SH-SY5Y (cell line): ENCODE measurements around the gene GORASP1.

Source experiments
- GATA2 ChIP-seq: IDR thresholded peaks from 2 replicates; pipeline ENCODE4 v1.6.1; 2011; ENCODE audit warnings: mild to moderate bottlenecking, low read depth, low read length
- GATA3 ChIP-seq: IDR thresholded peaks from 2 replicates; pipeline ENCODE4 v1.6.1; 2011; ENCODE audit warnings: low read depth, mild to moderate bottlenecking, low read length, moderate library complexity

GORASP1 gene

DNA sequence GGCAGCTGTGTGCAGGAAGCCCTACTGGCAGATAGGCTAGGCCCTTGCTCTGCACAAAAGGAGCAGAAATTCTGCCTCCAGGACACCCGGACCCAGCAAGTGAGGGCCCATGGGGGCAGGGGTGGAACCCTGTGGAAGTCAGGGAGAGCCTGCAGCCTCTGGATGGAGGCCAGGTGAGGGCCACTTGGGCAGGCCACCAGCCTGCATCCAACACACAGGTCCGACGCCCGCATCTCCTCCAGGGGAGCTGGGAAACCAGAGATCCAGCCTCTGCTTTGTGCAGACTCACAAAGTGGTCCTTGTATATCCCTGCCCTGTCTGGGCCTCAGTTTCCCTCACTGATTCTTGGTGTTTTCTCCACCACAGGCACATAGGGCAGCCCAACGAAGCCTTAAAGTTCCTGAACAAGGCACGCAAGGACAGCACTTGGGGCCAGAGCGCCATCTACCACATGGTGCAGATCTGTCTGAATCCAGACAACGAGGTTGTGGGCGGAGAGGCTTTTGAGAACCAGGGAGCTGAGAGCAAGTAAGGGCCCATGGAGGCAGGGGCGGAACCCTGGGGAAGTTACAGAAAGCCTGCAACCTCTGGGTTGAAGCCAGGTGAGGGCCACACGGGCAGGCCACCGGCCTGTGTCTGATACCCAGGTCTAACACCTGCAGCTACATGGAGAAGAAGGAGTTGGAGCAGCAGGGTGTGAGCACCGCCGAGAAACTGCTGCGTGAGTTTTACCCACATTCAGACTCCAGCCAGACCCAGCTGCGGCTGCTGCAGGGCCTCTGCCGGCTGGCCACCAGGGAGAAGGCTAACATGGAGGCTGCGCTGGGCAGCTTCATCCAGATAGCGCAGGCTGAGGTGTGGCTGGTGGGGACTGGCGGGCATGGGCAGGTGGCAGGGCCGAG lies 29.4 kb upstream of the GORASP1 start:
- TF ChIP-seq GATA2 (no peak), GATA3 (no peak)

DNA sequence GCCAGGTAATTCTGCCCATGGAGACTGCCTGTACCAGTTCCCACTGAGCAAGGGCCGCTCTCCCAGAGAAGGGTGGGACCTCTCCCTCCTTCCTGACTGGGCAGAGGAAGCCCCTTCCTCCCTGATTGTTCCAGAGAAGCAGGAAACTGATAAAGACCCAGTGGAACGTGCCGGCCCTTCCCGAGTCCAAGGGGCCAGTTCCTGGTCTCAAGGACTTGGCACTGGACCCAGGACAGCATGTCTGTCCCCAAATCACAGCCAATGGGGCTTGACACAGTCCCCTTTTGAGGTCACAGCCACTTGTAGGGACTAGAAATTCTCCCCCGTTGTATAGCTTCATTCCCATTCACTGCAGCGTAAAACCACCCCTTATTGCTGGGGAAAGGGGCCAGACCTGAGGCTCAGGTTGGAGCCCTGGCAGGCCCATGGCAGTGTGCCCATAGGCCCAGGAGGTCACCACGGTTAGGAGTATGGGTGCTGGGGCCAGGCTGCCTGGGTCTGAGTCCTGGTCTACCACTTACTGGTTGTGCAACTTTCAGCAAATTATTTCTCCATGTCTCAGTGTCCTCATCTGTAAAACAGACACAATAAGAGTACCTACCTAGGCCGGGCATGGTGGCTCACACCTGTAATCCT lies 27.9 kb upstream of the GORASP1 start:
- TF ChIP-seq GATA3: no peak
- TF ChIP-seq GATA2: no peak

DNA sequence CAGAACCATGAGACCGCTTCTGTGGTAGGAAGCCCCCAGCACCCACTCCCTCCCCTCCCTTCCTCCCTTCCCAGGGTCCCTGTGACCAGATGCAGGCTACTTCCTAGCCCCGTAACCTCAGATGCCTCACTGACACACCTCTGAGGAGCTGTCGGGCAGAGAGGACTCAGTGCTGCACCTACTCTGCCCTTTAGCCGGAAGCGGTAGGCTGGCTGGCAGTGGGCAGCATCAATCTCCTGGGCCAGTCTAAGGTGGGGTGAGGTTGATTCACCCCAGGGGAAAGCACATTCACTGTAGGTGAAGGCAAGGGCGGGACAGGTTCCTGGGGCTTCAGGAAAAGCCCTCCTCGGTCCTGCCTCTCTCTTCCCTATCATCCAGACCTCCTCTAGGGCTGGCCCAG lies 26.9 kb upstream of the GORASP1 start:
- no peak for TF ChIP-seq GATA3
- TF ChIP-seq GATA2: no peak

DNA sequence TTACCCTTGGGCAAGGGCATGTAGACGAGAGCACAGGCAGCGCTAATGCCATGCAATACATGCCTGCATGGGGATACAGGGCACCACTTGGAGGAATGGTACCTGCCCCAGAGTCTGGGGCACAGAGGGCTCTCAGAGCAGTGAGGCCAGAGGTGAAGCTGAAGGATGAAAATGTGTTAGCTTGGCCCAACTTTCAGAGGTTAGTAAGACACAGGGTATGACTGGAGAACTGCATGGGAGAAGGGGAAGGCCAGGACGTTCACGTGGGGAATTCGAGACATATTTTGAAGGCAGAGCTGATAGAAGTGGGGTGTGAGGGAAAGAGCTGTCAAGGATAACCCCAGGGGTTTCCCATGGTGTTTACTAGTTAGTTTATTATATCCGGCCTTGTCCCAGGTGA lies 26.4 kb upstream of the GORASP1 start:
- no peak for TF ChIP-seq GATA3
- TF ChIP-seq GATA2: no peak

DNA sequence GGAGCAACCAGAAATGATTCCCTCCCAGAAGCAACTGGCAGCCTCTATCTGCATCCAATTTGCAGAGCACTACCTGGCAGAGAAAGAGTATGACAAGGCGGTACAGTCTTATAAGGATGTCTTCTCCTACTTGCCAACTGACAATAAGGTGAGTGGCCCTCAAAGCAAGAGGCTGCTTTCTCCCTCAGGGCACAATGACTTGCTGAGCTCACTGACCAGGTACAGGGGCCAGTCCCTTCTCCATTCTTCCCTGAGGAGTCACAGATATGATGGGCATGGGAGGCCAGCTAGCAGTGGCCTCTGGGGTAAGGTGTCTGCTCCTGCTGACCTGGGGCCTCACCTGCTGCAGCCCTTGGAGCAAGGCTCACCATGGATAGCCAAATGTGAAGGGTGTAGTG lies 25.7 kb upstream of the GORASP1 start:
- no peak for TF ChIP-seq GATA3
- TF ChIP-seq GATA2: no peak

DNA sequence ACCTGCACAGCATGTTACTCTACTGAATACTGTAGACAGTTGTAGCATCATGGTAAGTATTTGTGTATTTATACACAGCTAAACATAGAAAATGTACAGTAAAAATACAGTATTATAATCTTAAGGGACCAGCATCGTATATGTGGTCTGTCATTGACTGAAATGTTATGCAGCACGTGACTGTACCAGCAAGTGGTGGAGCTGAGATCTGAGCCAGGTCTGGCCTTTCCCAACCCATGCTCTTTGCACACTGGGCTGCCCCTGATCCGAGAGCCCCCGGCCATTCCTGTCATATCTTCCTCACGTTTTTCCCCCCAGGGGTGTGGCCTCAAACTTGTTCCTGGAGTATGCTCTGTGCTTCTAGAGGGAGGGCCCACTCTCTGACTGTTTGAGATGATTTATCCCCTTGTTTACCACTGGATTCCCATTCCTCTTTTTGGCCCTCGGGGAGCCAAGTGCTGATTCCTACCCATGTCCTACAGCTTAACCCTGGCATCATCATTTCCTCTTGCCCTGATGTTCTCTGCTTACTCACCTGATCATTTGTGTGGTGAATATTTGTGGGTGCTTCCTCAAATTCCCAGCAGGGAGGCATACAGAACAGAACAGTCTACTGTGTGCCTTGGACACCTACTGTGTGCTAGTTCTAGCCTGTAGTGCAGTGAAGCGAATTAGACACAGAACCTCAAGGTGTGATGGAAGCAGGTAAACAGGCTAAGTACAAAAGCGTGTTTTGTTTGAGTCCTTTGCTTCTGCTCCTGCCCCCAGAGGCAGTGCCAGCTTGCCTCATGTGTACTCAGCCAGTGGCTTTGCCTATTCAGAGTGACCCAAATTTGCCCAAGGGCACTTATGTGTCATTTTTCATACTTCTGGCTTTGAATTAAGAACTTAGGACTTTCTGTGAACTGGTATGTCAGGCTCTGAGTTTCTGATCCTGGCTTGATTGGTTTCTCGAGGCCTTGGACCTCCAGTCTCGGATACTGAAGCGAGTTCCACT lies 25.0 kb upstream of the GORASP1 start:
- TF ChIP-seq GATA3 (no peak), GATA2 (no peak)

DNA sequence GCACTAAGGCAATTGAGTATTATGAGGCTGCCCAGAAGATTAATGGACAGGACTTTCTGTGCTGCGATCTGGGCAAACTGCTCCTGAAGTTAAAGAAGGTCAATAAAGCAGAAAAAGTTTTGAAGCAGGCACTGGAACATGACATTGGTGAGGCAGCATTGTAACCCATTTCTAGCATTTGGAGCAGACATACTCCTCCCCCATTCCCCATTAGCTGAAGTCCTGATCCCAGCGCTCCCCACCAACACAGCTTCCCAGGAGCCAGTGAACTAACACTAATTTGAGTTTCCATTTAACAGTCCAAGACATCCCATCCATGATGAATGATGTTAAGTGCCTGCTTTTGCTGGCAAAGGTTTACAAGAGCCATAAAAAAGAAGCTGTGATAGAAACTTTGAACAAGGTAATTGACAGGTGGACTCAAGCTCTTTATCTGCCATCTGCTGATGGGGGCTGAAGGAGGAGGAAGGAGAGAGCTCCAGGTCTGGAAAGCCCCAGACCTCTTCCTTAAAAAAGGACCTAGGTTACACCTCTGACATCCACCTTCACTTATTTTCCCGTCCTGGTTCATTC lies 23.4 kb upstream of the GORASP1 start:
- TF ChIP-seq GATA3 (no peak), GATA2 (no peak)

DNA sequence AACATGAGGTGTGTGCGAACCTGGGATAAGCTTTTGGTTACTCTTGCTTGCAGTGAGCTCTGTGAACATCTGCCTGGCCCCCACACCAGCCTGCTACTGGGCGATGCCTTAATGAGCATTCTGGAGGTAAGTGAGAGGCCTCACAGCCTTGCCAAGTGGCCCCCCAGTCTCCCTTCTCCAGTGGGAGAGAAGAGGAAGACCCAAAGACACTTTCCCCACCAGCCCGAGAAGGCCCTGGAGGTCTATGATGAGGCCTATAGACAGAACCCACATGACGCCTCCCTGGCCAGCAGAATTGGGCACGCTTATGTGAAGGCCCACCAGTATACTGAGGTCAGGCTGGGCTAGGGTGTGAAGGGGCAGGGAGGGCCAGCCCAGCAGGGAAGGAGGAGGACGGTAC lies 22.6 kb upstream of the GORASP1 start:
- TF ChIP-seq GATA3: no peak
- no peak for TF ChIP-seq GATA2

DNA sequence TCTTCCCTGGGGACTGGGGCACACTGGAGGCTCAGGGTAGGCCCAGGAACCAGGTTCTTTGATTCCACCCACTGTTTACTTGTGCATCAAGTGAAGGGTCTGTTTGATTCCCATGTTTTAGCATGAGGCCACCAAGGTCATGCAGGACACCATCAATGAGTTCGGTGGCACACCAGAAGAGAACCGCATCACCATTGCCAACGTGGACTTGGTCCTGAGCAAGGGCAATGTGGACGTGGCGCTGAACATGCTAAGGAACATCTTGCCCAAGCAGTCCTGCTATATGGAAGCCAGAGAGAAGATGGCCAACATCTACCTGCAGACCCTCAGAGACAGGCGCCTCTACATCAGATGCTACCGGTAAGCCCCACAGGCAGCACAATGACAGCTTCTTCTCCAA lies 21.5 kb upstream of the GORASP1 start:
- no peak for TF ChIP-seq GATA3
- TF ChIP-seq GATA2: no peak

DNA sequence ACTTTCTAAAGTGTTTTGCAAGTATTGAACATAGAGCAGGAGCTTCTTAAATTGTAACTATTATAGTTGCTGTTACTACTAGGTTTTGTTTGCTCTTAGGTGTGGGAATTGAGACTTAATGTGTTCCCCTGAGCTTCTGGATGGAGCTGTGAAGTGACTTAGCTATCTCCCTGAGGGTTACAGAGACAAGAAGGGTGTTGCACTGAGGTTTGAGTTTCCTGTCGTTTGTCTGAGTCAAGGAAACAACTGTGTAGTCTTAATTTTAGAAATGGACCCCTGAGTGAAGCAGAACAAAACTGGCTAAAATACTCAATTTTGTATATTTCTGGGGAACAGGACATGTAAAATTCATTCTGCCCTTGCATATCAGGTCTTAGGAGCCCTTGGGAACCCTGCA lies 20.5 kb upstream of the GORASP1 start:
- TF ChIP-seq GATA2 (no peak), GATA3 (no peak)

DNA sequence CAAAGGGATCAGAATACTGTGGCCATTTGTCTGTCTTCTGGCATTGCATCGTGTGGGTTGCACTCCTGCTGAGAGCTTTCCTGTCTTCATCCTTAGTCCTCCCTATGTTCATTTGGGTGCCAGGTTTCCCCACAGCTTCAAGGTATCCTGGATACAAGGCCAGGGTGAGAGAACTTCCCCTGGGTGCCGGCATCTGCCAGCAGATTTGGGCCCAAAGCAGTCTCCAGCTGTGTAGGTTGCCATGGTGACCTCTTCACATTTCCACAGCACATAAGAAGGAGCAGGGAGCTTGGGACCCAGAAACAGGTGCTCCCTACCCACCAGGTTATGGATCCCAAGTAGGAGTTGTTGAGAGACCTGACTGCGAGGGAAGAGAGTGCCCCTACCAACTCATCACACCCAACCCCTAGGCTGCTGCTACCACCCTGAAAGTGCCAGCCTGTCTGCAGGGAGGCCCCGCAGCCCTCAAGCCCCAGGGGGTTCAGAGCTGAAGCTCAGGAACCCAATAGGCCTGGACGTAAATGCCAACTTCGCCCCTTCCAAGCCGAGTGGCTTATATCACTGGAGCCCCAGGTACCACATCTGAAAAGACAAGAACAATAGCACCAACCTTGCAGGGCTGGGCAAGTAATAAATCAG lies 20.0 kb upstream of the GORASP1 start:
- no peak for TF ChIP-seq GATA3
- TF ChIP-seq GATA2: no peak

DNA sequence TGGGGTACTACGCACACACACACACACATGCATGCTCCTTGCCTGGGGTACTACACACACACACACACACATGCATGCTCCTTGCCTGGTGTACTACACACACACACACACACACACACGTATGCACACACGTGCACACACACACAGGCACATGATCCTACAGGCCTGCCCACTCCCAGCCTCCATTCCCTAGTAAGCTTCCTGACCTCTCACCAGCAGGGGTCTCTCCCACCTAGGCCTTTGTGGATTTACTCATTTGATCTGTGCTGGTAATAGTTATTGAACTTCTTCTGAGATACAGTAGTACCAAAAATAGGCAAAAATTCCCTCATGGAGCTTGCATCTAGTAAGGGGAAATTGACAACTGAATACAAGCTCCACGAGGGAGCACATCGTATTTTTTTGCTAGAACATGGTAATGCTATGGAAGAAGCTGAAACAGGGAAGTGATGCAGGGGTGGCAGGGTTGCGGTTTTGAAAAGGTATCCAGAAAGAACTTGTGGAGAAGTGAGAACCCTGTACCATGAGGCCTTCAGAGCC lies 19.2 kb upstream of the GORASP1 start:
- TF ChIP-seq GATA3: no peak
- no peak for TF ChIP-seq GATA2

DNA sequence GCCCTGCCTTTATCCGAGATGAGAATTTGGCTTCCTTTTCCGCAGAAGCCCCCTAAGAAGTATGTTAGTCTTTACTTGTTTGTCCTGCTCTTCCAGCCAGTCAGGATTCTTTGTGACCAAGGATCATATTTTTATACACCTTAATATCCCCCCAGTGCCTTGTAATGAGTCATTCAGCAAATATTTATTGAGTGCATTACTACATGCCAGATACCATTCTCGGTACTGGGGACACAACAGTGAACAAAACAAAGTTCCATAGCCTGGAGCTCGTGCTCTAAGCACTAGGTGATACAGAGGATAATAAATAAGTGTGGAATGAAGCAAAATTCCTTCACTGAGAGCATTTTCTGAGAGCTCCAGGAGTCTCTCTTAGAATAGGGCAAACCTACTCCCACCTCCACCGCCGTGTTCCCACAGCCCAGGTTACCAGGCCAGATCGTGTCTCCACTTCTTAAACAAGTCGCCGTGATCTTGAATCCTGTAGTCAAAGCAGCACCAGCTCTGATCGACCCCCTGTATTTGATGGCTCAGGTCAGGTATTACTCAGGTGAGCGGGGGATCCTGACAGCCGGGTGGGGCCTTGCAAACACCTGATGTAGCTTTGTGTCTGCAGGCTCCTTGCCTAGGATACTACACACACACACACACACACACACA lies 18.5 kb upstream of the GORASP1 start:
- no peak for TF ChIP-seq GATA2
- no peak for TF ChIP-seq GATA3
